ENCODE results near the gene C1RL. TPM values are rescaled to one million over a fixed set of nuclear protein-coding genes. Genes with fewer than 3 reads are reported as not detected.

The C1RL gene
- total and polyA plus RNA-seq, 8 donors = 18.6 to 121 (median 42.8) TPM

DNA sequence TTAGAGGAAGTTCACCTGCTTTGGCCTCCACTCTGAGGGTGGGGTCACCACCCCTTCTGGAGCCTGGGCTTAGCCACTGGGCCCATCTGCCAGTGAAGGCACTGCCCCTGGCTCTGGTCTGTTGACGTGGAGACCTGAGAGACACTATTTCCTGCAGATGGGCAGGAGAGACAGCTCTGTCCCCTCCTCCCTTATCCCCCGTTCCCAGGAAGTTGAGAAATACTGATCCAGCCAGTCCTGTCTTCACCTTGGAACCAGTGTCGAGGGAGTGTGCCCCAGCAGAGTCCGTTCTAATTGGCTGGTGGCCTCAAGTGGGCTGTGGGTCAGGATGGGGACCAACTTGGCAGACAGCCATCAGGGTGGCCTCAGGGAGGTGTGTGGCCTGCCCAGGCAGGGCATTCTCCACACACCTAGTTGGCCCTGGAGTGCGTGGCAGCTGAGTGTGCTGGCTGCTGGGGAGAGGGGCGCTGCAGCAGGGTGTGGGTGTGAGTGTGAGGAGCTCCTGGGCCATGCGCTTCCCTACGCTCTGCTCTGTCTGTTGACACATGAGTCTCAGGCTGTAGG lies 46.5 kb upstream of the C1RL start:
- Histone ChIP-seq H3K4me3 (no peak overlapping the region), H3K36me3 (peaks cover 7 to 80% (median 78%) of the 10 kb centered on the region in 4 donors), H3K9me3 (no peaks in the 10 kb centered on the region), H3K27ac (no peak overlapping the region), H3K27me3 (no peaks in the 10 kb centered on the region), H3K4me1 (no peaks in the 10 kb centered on the region)
- intact Hi-C loops (cut with DNase I; ENCODE audit: low total_unique reads) = no loop called here
- TF ChIP-seq EP300 (IDR thresholded peaks at IDR 0.05) (no peak), POLR2AphosphoS5 (IDR thresholded peaks at IDR 0.05) (no peak), POLR2A (IDR thresholded peaks at IDR 0.05) (no peak)
- TF ChIP-seq, protein P1, sequence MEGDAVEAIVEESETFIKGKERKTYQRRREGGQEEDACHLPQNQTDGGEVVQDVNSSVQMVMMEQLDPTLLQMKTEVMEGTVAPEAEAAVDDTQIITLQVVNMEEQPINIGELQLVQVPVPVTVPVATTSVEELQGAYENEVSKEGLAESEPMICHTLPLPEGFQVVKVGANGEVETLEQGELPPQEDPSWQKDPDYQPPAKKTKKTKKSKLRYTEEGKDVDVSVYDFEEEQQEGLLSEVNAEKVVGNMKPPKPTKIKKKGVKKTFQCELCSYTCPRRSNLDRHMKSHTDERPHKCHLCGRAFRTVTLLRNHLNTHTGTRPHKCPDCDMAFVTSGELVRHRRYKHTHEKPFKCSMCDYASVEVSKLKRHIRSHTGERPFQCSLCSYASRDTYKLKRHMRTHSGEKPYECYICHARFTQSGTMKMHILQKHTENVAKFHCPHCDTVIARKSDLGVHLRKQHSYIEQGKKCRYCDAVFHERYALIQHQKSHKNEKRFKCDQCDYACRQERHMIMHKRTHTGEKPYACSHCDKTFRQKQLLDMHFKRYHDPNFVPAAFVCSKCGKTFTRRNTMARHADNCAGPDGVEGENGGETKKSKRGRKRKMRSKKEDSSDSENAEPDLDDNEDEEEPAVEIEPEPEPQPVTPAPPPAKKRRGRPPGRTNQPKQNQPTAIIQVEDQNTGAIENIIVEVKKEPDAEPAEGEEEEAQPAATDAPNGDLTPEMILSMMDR (IDR thresholded peaks at IDR 0.05) = no peak
- WGBS, 5 donors = 61 to 87% (median 71%) methylated on average over 6 to 8 of the region's 8 CpGs
- DNase-seq = peak in 1 of 2 donors; percentile 66

DNA sequence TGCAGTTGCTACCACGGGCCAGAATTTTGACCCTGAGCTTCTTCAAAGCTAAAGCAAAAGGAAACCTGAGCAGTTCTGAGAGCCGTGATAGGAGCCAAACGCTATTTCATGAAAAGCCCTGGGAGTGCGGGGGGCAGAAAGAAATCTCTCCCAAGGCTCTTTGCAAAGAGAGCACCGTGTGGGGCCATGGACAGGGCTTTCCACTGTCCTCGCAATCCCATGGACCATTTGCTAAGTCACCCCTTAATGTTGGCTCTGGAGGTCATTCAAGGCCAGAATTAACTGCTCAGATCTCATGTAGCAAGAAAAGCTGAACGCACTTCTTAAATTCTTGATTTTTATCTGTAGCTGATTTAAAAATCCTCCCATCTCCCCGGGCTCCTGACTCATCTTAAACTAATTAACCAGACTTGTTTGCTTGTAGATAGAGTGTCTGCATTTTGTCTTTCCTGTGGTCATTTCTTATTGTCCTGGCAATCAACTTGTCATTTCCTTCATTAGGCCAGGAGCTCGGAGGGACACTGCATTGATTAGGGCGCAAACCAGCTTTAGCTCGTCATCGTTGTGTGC lies 46.0 kb upstream of the C1RL start:
- 83 to 86% (median 85%) methylated on average over 12 of the region's 12 CpGs for WGBS, 5 donors
- no peak for DNase-seq
- H3K27me3 ChIP-seq = no peaks in the 10 kb centered on the region
- intact Hi-C loops (cut with DNase I; ENCODE audit: low total_unique reads) = no loop called here
- TF ChIP-seq POLR2A (IDR thresholded peaks at IDR 0.05) = no peak
- no peak for TF ChIP-seq EP300 (IDR thresholded peaks at IDR 0.05)
- TF ChIP-seq POLR2AphosphoS5 (IDR thresholded peaks at IDR 0.05) = no peak
- TF ChIP-seq, protein P1 (IDR thresholded peaks at IDR 0.05) = no peak
- peaks cover 7 to 86% (median 84%) of the 10 kb centered on the region in 4 donors for H3K36me3 ChIP-seq
- H3K9me3 ChIP-seq = no peaks in the 10 kb centered on the region
- no peak overlapping the region for H3K4me3 ChIP-seq
- no peak overlapping the region for H3K27ac ChIP-seq
- no peaks in the 10 kb centered on the region for H3K4me1 ChIP-seq

DNA sequence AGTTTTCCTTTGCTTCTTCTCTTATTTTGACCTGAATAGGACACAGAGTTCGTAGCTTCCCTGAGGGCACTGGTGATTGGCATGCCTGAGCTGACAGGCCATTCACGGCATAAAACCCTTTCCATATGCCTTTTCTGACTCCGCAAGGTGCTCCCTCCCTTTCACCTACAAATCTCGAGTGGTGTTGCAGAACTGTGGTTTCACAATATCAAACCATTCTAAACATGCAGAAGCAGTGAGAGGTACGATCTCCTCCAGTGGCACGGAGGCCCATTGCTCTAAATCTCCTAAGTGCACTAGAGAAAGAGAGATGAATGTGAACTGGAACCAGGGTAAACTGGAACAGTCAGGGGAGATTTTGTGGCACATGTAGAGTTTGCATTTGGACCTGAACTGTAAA lies 45.0 kb upstream of the C1RL start:
- no peaks in the 10 kb centered on the region for H3K9me3 ChIP-seq
- H3K4me3 ChIP-seq = no peak overlapping the region
- H3K36me3 ChIP-seq = peaks cover 7 to 95% (median 94%) of the 10 kb centered on the region in 4 donors
- no peaks in the 10 kb centered on the region for H3K4me1 ChIP-seq
- DNase-seq = no peak
- intact Hi-C loops (cut with DNase I; ENCODE audit: low total_unique reads) = no loop called here
- no peak overlapping the region for H3K27ac ChIP-seq
- H3K27me3 ChIP-seq = no peaks in the 10 kb centered on the region
- WGBS, 5 donors = 81 to 91% (median 85%) methylated on average over 6 of the region's 6 CpGs
- TF ChIP-seq POLR2A (IDR thresholded peaks at IDR 0.05) (no peak), EP300 (IDR thresholded peaks at IDR 0.05) (no peak), POLR2AphosphoS5 (IDR thresholded peaks at IDR 0.05) (no peak)
- TF ChIP-seq, protein P1 (IDR thresholded peaks at IDR 0.05) = no peak

DNA sequence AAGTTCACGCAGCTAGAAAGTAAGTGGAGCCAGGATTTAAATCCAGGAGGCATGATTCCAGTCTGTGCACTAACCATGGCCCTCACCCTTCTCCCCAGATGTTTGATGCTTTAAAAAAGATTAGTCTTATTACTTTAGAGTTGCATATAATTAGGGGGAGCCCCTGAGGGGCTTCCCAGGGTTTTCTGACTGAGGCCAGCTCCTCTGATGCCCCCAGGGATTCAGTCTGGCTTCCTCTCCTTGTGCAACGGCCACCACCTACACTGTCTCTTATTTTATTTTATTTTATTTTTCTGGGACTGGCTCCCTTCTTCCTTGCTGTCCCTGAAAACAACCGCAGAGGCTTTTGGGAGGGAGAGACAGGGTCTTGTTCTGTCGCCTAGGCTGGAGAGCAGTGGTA lies 43.8 kb upstream of the C1RL start:
- H3K27me3 ChIP-seq = no peaks in the 10 kb centered on the region
- TF ChIP-seq EP300 (IDR thresholded peaks at IDR 0.05) (no peak), POLR2AphosphoS5 (IDR thresholded peaks at IDR 0.05) (no peak), POLR2A (IDR thresholded peaks at IDR 0.05) (no peak)
- TF ChIP-seq, protein P1 (IDR thresholded peaks at IDR 0.05) = no peak
- no peak overlapping the region for H3K4me3 ChIP-seq
- H3K27ac ChIP-seq = no peak overlapping the region
- no peak for DNase-seq
- no peaks in the 10 kb centered on the region for H3K4me1 ChIP-seq
- no peaks in the 10 kb centered on the region for H3K9me3 ChIP-seq
- WGBS, 5 donors = 83 to 94% (median 93%) methylated on average over 4 of the region's 4 CpGs
- intact Hi-C loops (cut with DNase I; ENCODE audit: low total_unique reads) = no loop called here
- peaks cover 7 to 99% (median 96%) of the 10 kb centered on the region in 4 donors for H3K36me3 ChIP-seq

Data from stomach (tissue), 9 donors.